Smooth muscle cell (in vitro differentiated cells): ENCODE measurements around the gene NEK7. TPM values are rescaled to one million over a fixed set of nuclear protein-coding genes. Genes with fewer than 3 reads are reported as not detected.
A peak's percentile ranks its signal among the peaks of the same experiment; 100 is the strongest.

Experiments used
- DNase-seq: peaks from one replicate; lab custom pipeline; 2025; ENCODE audit not compliant: unreplicated experiment; lab: John Stamatoyannopoulos, UW
- H2AFZ ChIP-seq: fragments of 200-600 bp; sonication (generic); 2 replicates; pipeline ENCODE4 v1.6.0; 2016; ENCODE audit warnings: antibody characterized with exemption, low read depth, mild to moderate bottlenecking
- H3F3A ChIP-seq: fragments of 200-600 bp; sonication (generic); 2 replicates; pipeline ENCODE4 v1.6.0; 2017; ENCODE audit warnings: antibody characterized with exemption, low read depth
- H3K27ac ChIP-seq: fragments of 200-600 bp; sonication (generic); 2 replicates; pipeline ENCODE4 v1.5.1; 2016; ENCODE audit warnings: low read depth, mild to moderate bottlenecking
- H3K27me3 ChIP-seq: fragments of 200-600 bp; sonication (generic); 2 replicates; pipeline ENCODE4 v1.6.1; 2016; ENCODE audit warnings: low read depth, mild to moderate bottlenecking
- H3K36me3 ChIP-seq: fragments of 200-600 bp; sonication (generic); 2 replicates; pipeline ENCODE4 v1.5.1; 2016; ENCODE audit warnings: low read depth
- H3K4me1 ChIP-seq: fragments of 200-600 bp; sonication (generic); 2 replicates; pipeline ENCODE4 v1.5.1; 2016; ENCODE audit warnings: low read depth
- H3K4me2 ChIP-seq: fragments of 200-600 bp; sonication (generic); 2 replicates; pipeline ENCODE4 v1.6.0; 2016; ENCODE audit warnings: mild to moderate bottlenecking
- H3K4me3 ChIP-seq: fragments of 200-600 bp; sonication (generic); 2 replicates; pipeline ENCODE4 v1.5.1; 2016; ENCODE audit warnings: mild to moderate bottlenecking
- H3K79me2 ChIP-seq: fragments of 200-600 bp; sonication (generic); 2 replicates; pipeline ENCODE4 v1.6.0; 2016; ENCODE audit warnings: low read depth, mild to moderate bottlenecking
- H3K9ac ChIP-seq: fragments of 200-600 bp; sonication (generic); 2 replicates; pipeline ENCODE4 v1.6.0; 2016; ENCODE audit warnings: low read depth
- H3K9me3 ChIP-seq: fragments of 200-600 bp; sonication (generic); replicated peaks from 2 replicates; pipeline ENCODE4 v1.5.1; 2016; ENCODE audit warnings: low read depth
- H4K20me1 ChIP-seq: fragments of 200-600 bp; sonication (generic); 2 replicates; pipeline ENCODE4 v1.6.0; 2016; ENCODE audit warnings: low read depth
- WGBS: methylation state at CpG from one replicate; pipeline ENCODE4 v1.1.7; 2016; ENCODE audit warnings: low lambda C conversion rate; 5-methylcytosine and 5-hydroxymethylcytosine counted together
- polyA plus RNA-seq: library from polyadenylated mRNA; unstranded; fragments of >200 nt; fragmentation: Nextera tagmentation; extraction: Ambion mirVana; gene quantifications from 2 replicates; pipeline ENCODE4 v1.2.1, GENCODE V29; 2016
- total RNA-seq: library from RNA; depleted of rRNA; stranded (reverse); fragments of >200 nt; gene quantifications from 2 replicates; pipeline ENCODE4 v1.2.3, GENCODE V29; 2014
- TF ChIP-seq, protein P1 (sequence below): fragments of 200-600 bp; sonication (generic); IDR thresholded peaks from 2 replicates; pipeline ENCODE4 v1.5.1; 2017; ENCODE audit warnings: borderline replicate concordance, mild to moderate bottlenecking, antibody characterized with exemption; ENCODE audit not compliant: insufficient read depth, poor library complexity, severe bottlenecking

The NEK7 gene
- total and polyA plus RNA-seq, 2 experiments from 2014 or later, result 26.1 to 141 TPM

DNA sequence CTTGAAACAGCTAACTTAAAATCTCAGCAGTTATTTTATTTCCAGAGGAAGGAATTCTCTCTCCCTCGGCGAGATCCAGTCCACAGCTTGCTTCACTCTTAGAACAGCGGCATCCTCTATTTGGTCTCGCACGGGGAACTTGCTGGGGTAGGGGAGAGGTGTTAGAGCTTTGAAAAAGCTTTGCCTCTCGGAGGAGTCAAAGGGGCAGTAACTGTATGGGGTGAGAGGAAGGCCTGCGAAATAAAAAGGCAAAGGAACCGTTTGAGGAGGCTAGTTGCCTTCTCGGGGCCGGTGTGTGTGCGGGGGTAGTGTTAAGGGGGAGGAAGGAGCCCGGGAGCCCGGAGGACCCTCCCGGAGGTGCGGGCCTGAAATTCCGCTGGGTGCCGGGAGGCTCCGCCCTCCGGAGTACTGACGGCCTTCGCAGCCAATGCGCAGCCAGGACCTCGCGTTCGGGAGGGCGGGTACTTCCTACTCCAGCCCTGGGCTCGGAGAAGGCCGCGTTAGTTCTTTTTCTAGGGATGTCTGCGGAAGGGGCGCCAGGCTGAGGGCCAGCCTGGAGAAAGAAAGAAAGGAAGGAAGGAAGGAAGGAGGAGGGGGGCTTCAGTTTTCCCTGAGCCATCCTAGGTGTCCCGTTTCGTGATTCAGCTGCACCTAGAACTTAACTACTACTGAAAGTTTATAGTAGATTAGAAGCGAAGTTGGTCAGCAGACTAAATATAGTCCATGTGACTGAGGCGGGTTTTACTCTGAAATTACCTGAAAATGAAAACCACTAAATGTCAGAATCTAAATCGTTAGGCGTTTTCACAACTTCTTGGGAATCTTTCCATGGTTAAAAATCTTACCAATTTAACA is 2.2 kb downstream of the NEK7 start:
- H3K4me3 ChIP-seq, result peak overlapping the region; percentile 92
- H3K36me3 ChIP-seq, result no peaks in the 10 kb centered on the region
- H3K9ac ChIP-seq, result peak overlapping the region; percentile 70
- H2AFZ ChIP-seq, result peak overlapping the region; percentile 79
- H3K4me1 ChIP-seq, result peaks cover 17% of the 10 kb centered on the region
- TF ChIP-seq, protein P1, sequence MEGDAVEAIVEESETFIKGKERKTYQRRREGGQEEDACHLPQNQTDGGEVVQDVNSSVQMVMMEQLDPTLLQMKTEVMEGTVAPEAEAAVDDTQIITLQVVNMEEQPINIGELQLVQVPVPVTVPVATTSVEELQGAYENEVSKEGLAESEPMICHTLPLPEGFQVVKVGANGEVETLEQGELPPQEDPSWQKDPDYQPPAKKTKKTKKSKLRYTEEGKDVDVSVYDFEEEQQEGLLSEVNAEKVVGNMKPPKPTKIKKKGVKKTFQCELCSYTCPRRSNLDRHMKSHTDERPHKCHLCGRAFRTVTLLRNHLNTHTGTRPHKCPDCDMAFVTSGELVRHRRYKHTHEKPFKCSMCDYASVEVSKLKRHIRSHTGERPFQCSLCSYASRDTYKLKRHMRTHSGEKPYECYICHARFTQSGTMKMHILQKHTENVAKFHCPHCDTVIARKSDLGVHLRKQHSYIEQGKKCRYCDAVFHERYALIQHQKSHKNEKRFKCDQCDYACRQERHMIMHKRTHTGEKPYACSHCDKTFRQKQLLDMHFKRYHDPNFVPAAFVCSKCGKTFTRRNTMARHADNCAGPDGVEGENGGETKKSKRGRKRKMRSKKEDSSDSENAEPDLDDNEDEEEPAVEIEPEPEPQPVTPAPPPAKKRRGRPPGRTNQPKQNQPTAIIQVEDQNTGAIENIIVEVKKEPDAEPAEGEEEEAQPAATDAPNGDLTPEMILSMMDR, result no peak
- H3K27me3 ChIP-seq, result no peaks in the 10 kb centered on the region
- H3K27ac ChIP-seq, result peak overlapping the region; percentile 90
- H4K20me1 ChIP-seq, result peaks cover 25% of the 10 kb centered on the region
- peak; percentile 60 for DNase-seq
- peak overlapping the region; percentile 84 for H3K4me2 ChIP-seq
- H3K79me2 ChIP-seq, result peaks cover 56% of the 10 kb centered on the region
- H3K9me3 ChIP-seq, result no peaks in the 10 kb centered on the region
- WGBS, result under 1% methylated on average over 32 of the region's 37 CpGs
- peaks cover 14% of the 10 kb centered on the region for H3F3A ChIP-seq

- H4K20me1 ChIP-seq, result peaks cover 29% of the 10 kb centered on the region
- peak overlapping the region; percentile 70 for H3K9ac ChIP-seq
- TF ChIP-seq, protein P1, result no peak
- DNase-seq, result no peak
- peak overlapping the region; percentile 92 for H3K4me3 ChIP-seq
- H3K36me3 ChIP-seq, result no peaks in the 10 kb centered on the region
- no peaks in the 10 kb centered on the region for H3K9me3 ChIP-seq
- no peak overlapping the region for H2AFZ ChIP-seq
- peak overlapping the region; percentile 90 for H3K27ac ChIP-seq
- H3K79me2 ChIP-seq, result peaks cover 69% of the 10 kb centered on the region
- 72% methylated on average over 7 of the region's 7 CpGs for WGBS
- H3K4me1 ChIP-seq, result peaks cover 17% of the 10 kb centered on the region
- peak overlapping the region; percentile 84 for H3K4me2 ChIP-seq
- no peaks in the 10 kb centered on the region for H3K27me3 ChIP-seq
- peaks cover 14% of the 10 kb centered on the region for H3F3A ChIP-seq
Measured at GRCh38 chr1:198160222-198160621, 3.4 kb downstream of the NEK7 start.

DNA sequence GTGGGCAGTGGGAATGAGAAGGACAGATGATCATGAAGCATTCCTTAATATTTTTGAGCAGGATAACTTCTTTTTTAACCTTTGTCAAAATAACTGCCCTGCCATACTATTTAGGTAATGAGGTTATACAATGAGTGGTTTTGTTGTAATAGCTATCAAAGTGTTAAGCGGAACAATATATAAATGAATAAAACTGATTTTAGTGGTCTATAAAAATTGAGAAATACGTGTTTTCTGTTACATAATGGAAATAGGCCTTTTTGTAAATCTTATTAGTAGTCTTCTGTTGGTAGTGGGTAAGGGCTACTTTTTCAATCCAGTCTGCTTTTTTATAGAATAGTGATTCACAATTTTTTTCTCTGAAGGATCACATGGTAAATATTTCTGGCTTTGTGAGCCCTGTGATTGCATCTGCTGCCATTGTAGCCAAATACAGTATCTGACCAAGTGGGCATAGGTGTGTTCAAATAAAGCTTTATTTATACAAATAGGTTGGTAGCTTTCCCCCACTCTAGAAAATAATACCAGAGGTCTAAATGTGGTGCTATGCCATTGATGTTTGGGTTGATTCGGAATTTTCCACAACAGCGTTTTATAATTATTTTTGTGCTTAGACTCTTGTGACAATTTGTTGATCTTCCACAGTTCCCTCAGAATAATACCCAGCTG is 4.3 kb downstream of the NEK7 start:
- 96% methylated on average over 4 of the region's 4 CpGs for WGBS
- H3K27me3 ChIP-seq, result no peaks in the 10 kb centered on the region
- H4K20me1 ChIP-seq, result peaks cover 36% of the 10 kb centered on the region
- peaks cover 23% of the 10 kb centered on the region for H3K4me1 ChIP-seq
- no peak overlapping the region for H3K9ac ChIP-seq
- peak overlapping the region; percentile 92 for H3K4me3 ChIP-seq
- H2AFZ ChIP-seq, result no peak overlapping the region
- H3K79me2 ChIP-seq, result peaks cover 77% of the 10 kb centered on the region
- no peaks in the 10 kb centered on the region for H3K9me3 ChIP-seq
- peak overlapping the region; percentile 90 for H3K27ac ChIP-seq
- peaks cover 14% of the 10 kb centered on the region for H3F3A ChIP-seq
- peak overlapping the region; percentile 84 for H3K4me2 ChIP-seq
- DNase-seq, result no peak
- H3K36me3 ChIP-seq, result no peaks in the 10 kb centered on the region
- TF ChIP-seq, protein P1, result no peak
